ENCODE data around the gene CAV2.

GRCh38 chr7:116544487-116544886, 44.9 kb downstream of the CAV2 start:
- no peak for TF ChIP-seq CTCF (conservative IDR thresholded peaks at IDR 0.05; ENCODE audit: low read depth, low read length)
- no peak for TF ChIP-seq EZH2 (IDR thresholded peaks at IDR 0.05; ENCODE audit: borderline replicate concordance, low read depth, low read length, poor library complexity, severe bottlenecking)
